ENCODE results near the gene WDR45B. TPM values are rescaled to one million over a fixed set of nuclear protein-coding genes. Genes with fewer than 3 reads are reported as not detected.

WDR45B gene
- polyA plus RNA-seq, 1 donor from 2014 or later = 131 TPM

DNA sequence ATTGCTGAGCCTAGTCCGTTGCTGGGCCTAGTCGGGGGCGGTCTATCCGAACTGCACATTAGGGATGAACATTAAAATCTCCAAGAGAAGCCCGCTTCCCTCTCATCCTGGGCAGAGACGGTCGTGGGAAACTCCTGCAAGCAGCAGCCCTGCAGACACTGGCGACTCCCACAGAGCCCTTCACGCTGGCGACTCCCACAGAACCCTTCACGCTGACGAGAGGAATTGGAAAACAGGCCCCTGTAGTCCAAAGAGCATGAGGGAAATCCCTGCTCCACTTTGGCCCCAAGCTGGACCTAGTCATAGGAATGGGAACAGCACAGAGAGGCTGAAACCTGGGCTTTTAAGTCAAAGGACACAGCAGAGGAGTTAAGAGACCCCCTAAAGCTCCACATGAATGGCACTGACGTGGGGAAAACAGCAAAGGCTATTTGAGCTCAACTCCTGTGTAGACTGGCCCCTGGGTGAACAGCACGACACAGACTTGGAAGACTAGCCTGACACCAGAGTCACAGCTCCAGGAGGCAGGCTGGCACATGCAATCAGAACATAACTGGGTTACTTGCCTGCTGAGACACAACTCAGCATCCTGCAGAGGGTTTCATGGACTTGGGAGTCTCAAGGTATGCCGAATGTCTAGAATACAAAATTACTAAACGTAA lies 42.2 kb downstream of the WDR45B start:
- Histone ChIP-seq H3K9ac (ENCODE audit: low read length) (no peak overlapping the region), H3K79me2 (replicated peaks; ENCODE audit: insufficient read depth, low read length) (no peaks in the 10 kb centered on the region), H3K9me3 (ENCODE audit: low read length) (no peaks in the 10 kb centered on the region), H2AFZ (ENCODE audit: low read depth, low read length) (no peak overlapping the region), H3F3A (ENCODE audit: insufficient read depth, low read length, poor library complexity, severe bottlenecking) (no peaks in the 10 kb centered on the region), H3K36me3 (ENCODE audit: insufficient read depth, low read length) (peaks cover 2% of the 10 kb centered on the region), H4K20me1 (ENCODE audit: insufficient read depth) (no peaks in the 10 kb centered on the region), H3K4me3 (ENCODE audit: low read length) (no peak overlapping the region), H3K27me3 (ENCODE audit: insufficient read depth, low read depth, low read length) (no peaks in the 10 kb centered on the region), H3K4me2 (ENCODE audit: low read length) (no peak overlapping the region), H3K9me2 (ENCODE audit: insufficient read depth, low read length) (no peaks in the 10 kb centered on the region), H3K27ac (ENCODE audit: low read length) (no peak overlapping the region)
- no peak for TF ChIP-seq TAF1 (IDR thresholded peaks at IDR 0.05; ENCODE audit: low read depth)
- TF ChIP-seq EZH2 (IDR thresholded peaks at IDR 0.05; ENCODE audit: borderline replicate concordance, insufficient read depth, low read length, poor library complexity, severe bottlenecking) = no peak
- TF ChIP-seq, protein P1, sequence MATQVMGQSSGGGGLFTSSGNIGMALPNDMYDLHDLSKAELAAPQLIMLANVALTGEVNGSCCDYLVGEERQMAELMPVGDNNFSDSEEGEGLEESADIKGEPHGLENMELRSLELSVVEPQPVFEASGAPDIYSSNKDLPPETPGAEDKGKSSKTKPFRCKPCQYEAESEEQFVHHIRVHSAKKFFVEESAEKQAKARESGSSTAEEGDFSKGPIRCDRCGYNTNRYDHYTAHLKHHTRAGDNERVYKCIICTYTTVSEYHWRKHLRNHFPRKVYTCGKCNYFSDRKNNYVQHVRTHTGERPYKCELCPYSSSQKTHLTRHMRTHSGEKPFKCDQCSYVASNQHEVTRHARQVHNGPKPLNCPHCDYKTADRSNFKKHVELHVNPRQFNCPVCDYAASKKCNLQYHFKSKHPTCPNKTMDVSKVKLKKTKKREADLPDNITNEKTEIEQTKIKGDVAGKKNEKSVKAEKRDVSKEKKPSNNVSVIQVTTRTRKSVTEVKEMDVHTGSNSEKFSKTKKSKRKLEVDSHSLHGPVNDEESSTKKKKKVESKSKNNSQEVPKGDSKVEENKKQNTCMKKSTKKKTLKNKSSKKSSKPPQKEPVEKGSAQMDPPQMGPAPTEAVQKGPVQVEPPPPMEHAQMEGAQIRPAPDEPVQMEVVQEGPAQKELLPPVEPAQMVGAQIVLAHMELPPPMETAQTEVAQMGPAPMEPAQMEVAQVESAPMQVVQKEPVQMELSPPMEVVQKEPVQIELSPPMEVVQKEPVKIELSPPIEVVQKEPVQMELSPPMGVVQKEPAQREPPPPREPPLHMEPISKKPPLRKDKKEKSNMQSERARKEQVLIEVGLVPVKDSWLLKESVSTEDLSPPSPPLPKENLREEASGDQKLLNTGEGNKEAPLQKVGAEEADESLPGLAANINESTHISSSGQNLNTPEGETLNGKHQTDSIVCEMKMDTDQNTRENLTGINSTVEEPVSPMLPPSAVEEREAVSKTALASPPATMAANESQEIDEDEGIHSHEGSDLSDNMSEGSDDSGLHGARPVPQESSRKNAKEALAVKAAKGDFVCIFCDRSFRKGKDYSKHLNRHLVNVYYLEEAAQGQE (IDR thresholded peaks at IDR 0.05; ENCODE audit: borderline replicate concordance) = no peak
- TF ChIP-seq, protein P2, sequence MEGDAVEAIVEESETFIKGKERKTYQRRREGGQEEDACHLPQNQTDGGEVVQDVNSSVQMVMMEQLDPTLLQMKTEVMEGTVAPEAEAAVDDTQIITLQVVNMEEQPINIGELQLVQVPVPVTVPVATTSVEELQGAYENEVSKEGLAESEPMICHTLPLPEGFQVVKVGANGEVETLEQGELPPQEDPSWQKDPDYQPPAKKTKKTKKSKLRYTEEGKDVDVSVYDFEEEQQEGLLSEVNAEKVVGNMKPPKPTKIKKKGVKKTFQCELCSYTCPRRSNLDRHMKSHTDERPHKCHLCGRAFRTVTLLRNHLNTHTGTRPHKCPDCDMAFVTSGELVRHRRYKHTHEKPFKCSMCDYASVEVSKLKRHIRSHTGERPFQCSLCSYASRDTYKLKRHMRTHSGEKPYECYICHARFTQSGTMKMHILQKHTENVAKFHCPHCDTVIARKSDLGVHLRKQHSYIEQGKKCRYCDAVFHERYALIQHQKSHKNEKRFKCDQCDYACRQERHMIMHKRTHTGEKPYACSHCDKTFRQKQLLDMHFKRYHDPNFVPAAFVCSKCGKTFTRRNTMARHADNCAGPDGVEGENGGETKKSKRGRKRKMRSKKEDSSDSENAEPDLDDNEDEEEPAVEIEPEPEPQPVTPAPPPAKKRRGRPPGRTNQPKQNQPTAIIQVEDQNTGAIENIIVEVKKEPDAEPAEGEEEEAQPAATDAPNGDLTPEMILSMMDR (IDR thresholded peaks at IDR 0.05; ENCODE audit: poor library complexity, severe bottlenecking) = no peak
- no peak for TF ChIP-seq EP300 (conservative IDR thresholded peaks at IDR 0.05; ENCODE audit: poor library complexity, severe bottlenecking)
- no peak for TF ChIP-seq MXI1 (conservative IDR thresholded peaks at IDR 0.05; ENCODE audit: poor library complexity, severe bottlenecking)
- TF ChIP-seq SMC3 (conservative IDR thresholded peaks at IDR 0.05; ENCODE audit: poor library complexity) = no peak
- TF ChIP-seq RAD21 (conservative IDR thresholded peaks at IDR 0.05) = no peak

DNA sequence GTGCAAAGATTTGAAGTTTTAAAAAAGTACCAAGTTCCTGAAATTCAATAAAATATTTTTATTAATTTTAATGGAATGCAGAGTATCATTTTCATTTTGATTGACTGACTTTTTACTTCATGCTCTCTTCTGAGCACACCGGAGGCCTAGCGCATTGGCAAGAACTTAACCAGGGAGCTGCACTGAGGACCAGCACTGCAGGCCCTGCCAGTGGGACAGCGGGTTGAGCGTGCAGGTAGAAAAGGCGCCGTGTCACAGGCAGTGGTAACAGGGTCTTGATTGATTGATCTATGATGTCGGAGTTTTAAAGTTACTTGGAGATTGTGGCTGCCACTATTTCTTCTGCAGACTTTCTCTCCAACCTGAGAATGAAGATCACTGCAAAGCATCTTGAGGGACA lies 43.7 kb downstream of the WDR45B start:
- peaks cover 4% of the 10 kb centered on the region for H3K36me3 ChIP-seq (ENCODE audit: insufficient read depth, low read length)
- no peak overlapping the region for H3K4me2 ChIP-seq (ENCODE audit: low read length)
- no peaks in the 10 kb centered on the region for H3K9me2 ChIP-seq (ENCODE audit: insufficient read depth, low read length)
- no peak overlapping the region for H3K27ac ChIP-seq (ENCODE audit: low read length)
- H4K20me1 ChIP-seq (ENCODE audit: insufficient read depth) = no peaks in the 10 kb centered on the region
- H3F3A ChIP-seq (ENCODE audit: insufficient read depth, low read length, poor library complexity, severe bottlenecking) = no peaks in the 10 kb centered on the region
- no peaks in the 10 kb centered on the region for H3K9me3 ChIP-seq (ENCODE audit: low read length)
- no peak overlapping the region for H3K4me3 ChIP-seq (ENCODE audit: low read length)
- H3K9ac ChIP-seq (ENCODE audit: low read length) = no peak overlapping the region
- TF ChIP-seq RAD21 (conservative IDR thresholded peaks at IDR 0.05) = no peak
- no peak for TF ChIP-seq POLR2AphosphoS5 (IDR thresholded peaks at IDR 0.05)
- TF ChIP-seq TAF1 (IDR thresholded peaks at IDR 0.05; ENCODE audit: low read depth) = no peak
- TF ChIP-seq EZH2 (IDR thresholded peaks at IDR 0.05; ENCODE audit: borderline replicate concordance, insufficient read depth, low read length, poor library complexity, severe bottlenecking) = no peak
- no peak for TF ChIP-seq EP300 (conservative IDR thresholded peaks at IDR 0.05; ENCODE audit: poor library complexity, severe bottlenecking)
- TF ChIP-seq SMC3 (conservative IDR thresholded peaks at IDR 0.05; ENCODE audit: poor library complexity) = no peak
- TF ChIP-seq, protein P1 (IDR thresholded peaks at IDR 0.05; ENCODE audit: borderline replicate concordance) = no peak
- no peak for TF ChIP-seq MXI1 (conservative IDR thresholded peaks at IDR 0.05; ENCODE audit: poor library complexity, severe bottlenecking)
- TF ChIP-seq, protein P2 (IDR thresholded peaks at IDR 0.05; ENCODE audit: poor library complexity, severe bottlenecking) = no peak
- no peak overlapping the region for H2AFZ ChIP-seq (ENCODE audit: low read depth, low read length)
- H3K79me2 ChIP-seq (replicated peaks; ENCODE audit: insufficient read depth, low read length) = no peaks in the 10 kb centered on the region
- H3K27me3 ChIP-seq (ENCODE audit: insufficient read depth, low read depth, low read length) = no peaks in the 10 kb centered on the region
